CD8-positive, alpha-beta memory T cell (primary cell): ENCODE measurements around the gene CNBP. TPM values are rescaled to one million over a fixed set of nuclear protein-coding genes. Genes with fewer than 3 reads are reported as not detected.
A peak's percentile ranks its signal among the peaks of the same experiment; 100 is the strongest.
"Not testable (repeated sequence)": the region's sequence is repeated elsewhere in the genome, so short reads cannot be mapped to it uniquely, and the experiment has no call there.

Experiments
- CTCF ChIA-PET: fragments of 350-600 bp; sonication (Branson Sonifier 250); formaldehyde crosslinking; loops from one replicate; lab custom pipeline; 2021; ENCODE audit warnings: antibody characterized with exemption; lab: Charles Lee
- POLR2A ChIA-PET: fragments of 350-600 bp; sonication (Branson Sonifier 250); formaldehyde crosslinking; loops from one replicate; lab custom pipeline; 2021; ENCODE audit warnings: antibody characterized with exemption; lab: Charles Lee
- DNase-seq, 5 donors: peaks; one replicate each; pipeline versions ENCODE4 v3.0.0 to v3.0.0-alpha.2; 2020 to 2022; ENCODE audit warnings: mixed read lengths in 1 of 5
- H3K27ac ChIP-seq: one replicate; pipeline ENCODE4 v1.7.0; 2013; ENCODE audit warnings: low read depth, mild to moderate bottlenecking, low read length, moderate library complexity
- H3K27me3 ChIP-seq: 2 replicates; pipeline ENCODE4 v1.7.0; 2013; ENCODE audit warnings: low read length, mild to moderate bottlenecking; ENCODE audit not compliant: insufficient read depth, poor library complexity, severe bottlenecking
- H3K36me3 ChIP-seq: 2 replicates; pipeline ENCODE4 v1.7.0; 2013; ENCODE audit warnings: mild to moderate bottlenecking, low read length, moderate library complexity; ENCODE audit not compliant: insufficient read depth
- H3K4me1 ChIP-seq: 2 replicates; pipeline ENCODE4 v1.7.0; 2013; ENCODE audit warnings: mild to moderate bottlenecking, low read length, moderate library complexity; ENCODE audit not compliant: insufficient read depth
- H3K4me3 ChIP-seq: 2 replicates; pipeline ENCODE4 v1.7.0; 2013; ENCODE audit warnings: mild to moderate bottlenecking, low read length
- H3K9me3 ChIP-seq: 2 replicates; pipeline ENCODE4 v1.7.0; 2013; ENCODE audit warnings: mild to moderate bottlenecking, low read length
- H3K27ac Mint-ChIP-seq, 8 donors: one replicate each; pipeline ENCODE4 v1.8.0; 2020 to 2021; ENCODE audit warnings: mixed read lengths in 8 of 8, mild to moderate bottlenecking in 6 of 8, inconsistent platforms in 3 of 8, moderate library complexity in 3 of 8
- H3K27me3 Mint-ChIP-seq, 2 donors: one replicate each; pipeline ENCODE4 v1.8.0; 2020 to 2021; ENCODE audit warnings: mixed read lengths in 2 of 2, mild to moderate bottlenecking in 1 of 2, moderate library complexity in 1 of 2
- H3K36me3 Mint-ChIP-seq, 3 donors: one replicate each; pipeline ENCODE4 v1.8.0; 2020 to 2021; ENCODE audit warnings: mixed read lengths in 3 of 3, inconsistent platforms in 1 of 3, mild to moderate bottlenecking in 1 of 3
- H3K4me1 Mint-ChIP-seq, 3 donors: one replicate each; pipeline ENCODE4 v1.8.0; 2020 to 2021; ENCODE audit warnings: mixed read lengths in 3 of 3, inconsistent platforms in 1 of 3, mild to moderate bottlenecking in 1 of 3
- H3K4me3 Mint-ChIP-seq, 7 donors: one replicate each; pipeline ENCODE4 v1.8.0; 2020 to 2021; ENCODE audit warnings: mixed read lengths in 7 of 7, mild to moderate bottlenecking in 6 of 7, moderate library complexity in 4 of 7, inconsistent platforms in 2 of 7
- H3K9me3 Mint-ChIP-seq, 5 donors: one replicate each; pipeline ENCODE4 v1.8.0; 2020 to 2022; ENCODE audit warnings: mixed read lengths in 5 of 5, mild to moderate bottlenecking in 3 of 5, moderate library complexity in 2 of 5, inconsistent platforms in 1 of 5
- polyA plus RNA-seq: library from polyadenylated mRNA; unstranded; fragments of 300-500 nt; fragmentation: Illumina TruSeq; gene quantifications from one replicate; pipeline ENCODE4 v1.2.3, GENCODE V29; 2021
- total RNA-seq, 2 experiments: library from RNA; stranded (reverse); gene quantifications; one replicate each; pipeline ENCODE4 v1.2.3, GENCODE V29; 2021

The CNBP gene
- 100 to 1,000 TPM; 474 to 487 TPM for total RNA-seq
- 931 TPM for polyA plus RNA-seq

- H3K4me1 ChIP-seq, result peaks cover 30% of the 10 kb centered on the region
- H3K27ac ChIP-seq, result peak within 1 kb of the TSS; percentile 98
- peaks cover 4% of the 10 kb centered on the region for H3K36me3 ChIP-seq
- H3K4me3 Mint-ChIP-seq, result peak within 1 kb of the TSS; percentile 96 to 99 (median 97)
- peak within 1 kb of the TSS; percentile 96 to 99 (median 98) for H3K27ac Mint-ChIP-seq
- CTCF ChIA-PET, result interaction anchor here (1.1 to 2.1 kb wide), 6 partner anchors 22 to 168 kb away, joined by 3 to 10 read pairs (median 4); a partner anchor contains a TSS
- no peaks in the 10 kb centered on the region for H3K9me3 Mint-ChIP-seq
- DNase-seq, result peak; percentile 87 to 95 (median 93)
- H3K4me1 Mint-ChIP-seq, result peaks cover 38 to 49% (median 46%) of the 10 kb centered on the region in 3 donors
- H3K4me3 ChIP-seq, result peak within 1 kb of the TSS; percentile 83
- H3K9me3 ChIP-seq, result no peaks in the 10 kb centered on the region
- POLR2A ChIA-PET, result interaction anchor here (0.6 to 5.3 kb wide), 9 partner anchors 9 to 214 kb away, joined by 3 to 32 read pairs (median 5); partner anchors contain the start of genes HMCES, ISY1 and RAB43
- H3K27me3 Mint-ChIP-seq, result no peaks in the 10 kb centered on the region
- peaks cover 6 to 44% (median 11%) of the 10 kb centered on the region in 3 donors for H3K36me3 Mint-ChIP-seq
- H3K27me3 ChIP-seq, result no peaks in the 10 kb centered on the region
These were observed at the start of gene CNBP for GRCh38 chr3:129183569-129184395. Gene CNBP, minus strand, starts transcription at chr3:129183896. Its CDS starts 12,139 bp downstream, at chr3:129171757.

- DNase-seq, result no peak
- Mint-ChIP-seq H3K4me3 (no peak overlapping the region), H3K27ac (peak overlapping the region in 1 of 8 donors; percentile 13), H3K4me1 (peaks cover 3 to 4% (median 4%) of the 10 kb centered on the region in 3 donors), H3K9me3 (no peaks in the 10 kb centered on the region), H3K36me3 (no peaks in the 10 kb centered on the region), H3K27me3 (peaks cover 0 to 1% of the 10 kb centered on the region in 2 donors)
- no peak overlapping the region for H3K4me3 ChIP-seq
- ChIA-PET CTCF (interaction anchor here (1.0 to 1.5 kb wide), 2 partner anchors 14 to 262 kb away, joined by 3 to 9 read pairs; no protein-coding TSS in a partner anchor), POLR2A (no interaction called here)
- no peaks in the 10 kb centered on the region for H3K27me3 ChIP-seq
- no peaks in the 10 kb centered on the region for H3K9me3 ChIP-seq
- no peaks in the 10 kb centered on the region for H3K4me1 ChIP-seq
- H3K36me3 ChIP-seq, result no peaks in the 10 kb centered on the region
- H3K27ac ChIP-seq, result no peak overlapping the region
These were observed 47.8 kb upstream of the CNBP start for GRCh38 chr3:129231331-129232119.

DNA sequence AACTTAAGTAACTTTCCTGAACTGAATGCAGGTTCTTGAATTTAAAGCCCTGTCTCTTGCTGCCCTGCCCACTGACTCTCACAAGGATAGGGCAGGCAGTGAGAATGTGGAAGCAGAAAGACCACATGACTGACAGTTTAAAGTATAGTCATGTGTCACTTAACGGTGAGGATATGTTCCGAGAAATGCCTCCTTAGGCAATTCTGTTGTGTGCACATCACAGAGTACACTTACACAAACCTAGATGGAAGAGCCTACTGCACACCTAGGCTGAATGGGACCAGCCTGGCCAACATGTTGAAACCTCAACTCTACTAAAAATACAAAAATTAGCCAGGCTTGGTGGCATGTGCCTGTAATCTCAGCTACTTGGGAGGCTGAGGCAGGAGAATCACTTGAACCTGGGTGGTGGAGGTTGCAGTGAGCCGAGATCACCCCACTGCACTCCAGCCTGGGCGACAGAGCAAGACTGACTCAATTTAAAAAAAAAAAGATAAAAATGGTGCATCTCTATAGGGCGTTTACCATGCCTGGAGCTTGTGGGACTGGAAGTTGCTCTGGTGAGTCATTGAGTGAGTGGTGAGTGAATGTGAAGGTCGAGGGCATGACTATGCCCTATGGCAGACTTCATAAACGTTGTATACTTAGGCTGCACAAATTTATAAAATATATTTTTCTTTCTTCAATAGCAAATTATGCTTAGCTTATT, 46.8 kb upstream of the CNBP start:
- no peaks in the 10 kb centered on the region for H3K36me3 ChIP-seq
- no peak for DNase-seq
- Mint-ChIP-seq H3K36me3 (no peaks in the 10 kb centered on the region), H3K27ac (peak overlapping the region in 1 of 8 donors; percentile 43), H3K4me3 (no peak overlapping the region), H3K9me3 (no peaks in the 10 kb centered on the region), H3K27me3 (peaks cover 0 to 1% of the 10 kb centered on the region in 2 donors), H3K4me1 (peaks cover 4 to 7% (median 4%) of the 10 kb centered on the region in 3 donors)
- ChIA-PET POLR2A (no interaction called here), CTCF (interaction anchor here (1.0 to 1.5 kb wide), 2 partner anchors 15 to 261 kb away, joined by 3 to 9 read pairs; no protein-coding TSS in a partner anchor)
- H3K4me1 ChIP-seq, result peaks cover 3% of the 10 kb centered on the region
- no peak overlapping the region for H3K4me3 ChIP-seq
- no peak overlapping the region for H3K27ac ChIP-seq
- H3K27me3 ChIP-seq, result no peaks in the 10 kb centered on the region
- H3K9me3 ChIP-seq, result no peaks in the 10 kb centered on the region

- peak overlapping the region in 1 of 8 donors; percentile 66 for H3K27ac Mint-ChIP-seq
- Histone ChIP-seq H3K9me3 (no peaks in the 10 kb centered on the region), H3K4me3 (no peak overlapping the region), H3K27me3 (no peaks in the 10 kb centered on the region), H3K27ac (no peak overlapping the region), H3K4me1 (peaks cover 10% of the 10 kb centered on the region), H3K36me3 (no peaks in the 10 kb centered on the region)
- no peaks in the 10 kb centered on the region for H3K36me3 Mint-ChIP-seq
- DNase-seq, result no peak
- CTCF ChIA-PET, result no interaction called here
- H3K4me3 Mint-ChIP-seq, result no peak overlapping the region
- peaks cover 10 to 12% (median 11%) of the 10 kb centered on the region in 3 donors for H3K4me1 Mint-ChIP-seq
- POLR2A ChIA-PET, result no interaction called here
- H3K27me3 Mint-ChIP-seq, result peaks cover 0 to 1% of the 10 kb centered on the region in 2 donors
- H3K9me3 Mint-ChIP-seq, result no peaks in the 10 kb centered on the region
These were observed 45.3 kb upstream of the CNBP start for GRCh38 chr3:129228891-129229585.

DNA sequence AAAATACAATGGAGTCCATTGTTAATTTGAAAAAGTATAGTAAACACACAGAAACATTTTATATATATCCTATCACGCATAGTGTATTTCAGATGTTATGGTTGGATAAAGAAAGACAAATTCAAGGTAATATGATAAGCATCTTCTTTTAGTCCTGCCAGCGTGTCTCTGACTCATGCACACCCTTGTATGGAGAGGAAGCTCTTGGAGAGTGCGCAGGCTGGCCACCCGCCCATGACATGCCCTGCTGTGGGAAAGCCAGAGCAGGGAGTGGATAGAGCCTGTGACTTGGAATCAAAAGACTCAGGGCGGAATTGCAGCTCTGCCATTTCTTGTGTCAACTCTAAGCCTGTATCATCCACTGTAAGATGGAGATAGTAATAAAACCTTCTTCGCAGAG, 42.7 kb upstream of the CNBP start:
- Mint-ChIP-seq H3K4me1 (peaks cover 6 to 9% (median 7%) of the 10 kb centered on the region in 3 donors), H3K4me3 (no peak overlapping the region), H3K9me3 (no peaks in the 10 kb centered on the region), H3K27ac (no peak overlapping the region), H3K36me3 (no peaks in the 10 kb centered on the region), H3K27me3 (peaks cover 0 to 1% of the 10 kb centered on the region in 2 donors)
- ChIA-PET POLR2A (no interaction called here), CTCF (no interaction called here)
- H3K9me3 ChIP-seq, result no peaks in the 10 kb centered on the region
- no peaks in the 10 kb centered on the region for H3K36me3 ChIP-seq
- no peak overlapping the region for H3K27ac ChIP-seq
- peaks cover 10% of the 10 kb centered on the region for H3K4me1 ChIP-seq
- DNase-seq, result no peak
- no peaks in the 10 kb centered on the region for H3K27me3 ChIP-seq
- H3K4me3 ChIP-seq, result no peak overlapping the region

DNA sequence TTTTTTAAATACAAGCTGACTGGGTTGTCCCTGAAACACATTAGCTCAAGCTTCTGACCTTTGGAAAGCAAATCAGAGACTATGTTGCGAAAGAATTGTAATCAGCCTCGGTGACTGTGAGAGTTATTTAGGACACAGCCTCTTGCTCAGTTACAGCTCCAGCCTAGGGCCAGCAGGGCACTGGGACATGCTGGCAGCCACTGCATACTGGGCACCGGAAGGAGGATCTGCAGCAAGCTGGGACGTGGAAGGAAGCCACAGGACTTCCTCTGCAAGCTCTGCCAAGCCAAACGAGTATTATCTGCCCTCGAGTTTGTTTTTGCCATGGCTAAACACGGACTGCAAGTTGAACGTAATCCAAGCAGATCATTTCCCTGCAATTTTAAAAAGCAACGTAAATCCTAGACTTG, 41.3 kb upstream of the CNBP start:
- Histone ChIP-seq H3K9me3 (no peaks in the 10 kb centered on the region), H3K4me1 (peaks cover 10% of the 10 kb centered on the region), H3K27me3 (no peaks in the 10 kb centered on the region), H3K4me3 (no peak overlapping the region), H3K36me3 (no peaks in the 10 kb centered on the region), H3K27ac (no peak overlapping the region)
- Mint-ChIP-seq H3K36me3 (no peaks in the 10 kb centered on the region), H3K27ac (peak overlapping the region in 7 of 8 donors; percentile 17 to 80 (median 51)), H3K4me3 (peak overlapping the region in 3 of 7 donors; percentile 2 to 73 (median 30)), H3K9me3 (no peaks in the 10 kb centered on the region), H3K27me3 (peaks cover 0 to 1% of the 10 kb centered on the region in 2 donors), H3K4me1 (peaks cover 6 to 9% (median 7%) of the 10 kb centered on the region in 3 donors)
- ChIA-PET CTCF (interaction anchor here (1.0 to 2.3 kb wide), 5 partner anchors 8 to 255 kb away, joined by 3 to 7 read pairs (median 3); no protein-coding TSS in a partner anchor), POLR2A (interaction anchor here (1.0 kb wide), 1 partner anchor 574 kb away, joined by 4 read pairs; no protein-coding TSS in a partner anchor)
- no peak for DNase-seq

DNA sequence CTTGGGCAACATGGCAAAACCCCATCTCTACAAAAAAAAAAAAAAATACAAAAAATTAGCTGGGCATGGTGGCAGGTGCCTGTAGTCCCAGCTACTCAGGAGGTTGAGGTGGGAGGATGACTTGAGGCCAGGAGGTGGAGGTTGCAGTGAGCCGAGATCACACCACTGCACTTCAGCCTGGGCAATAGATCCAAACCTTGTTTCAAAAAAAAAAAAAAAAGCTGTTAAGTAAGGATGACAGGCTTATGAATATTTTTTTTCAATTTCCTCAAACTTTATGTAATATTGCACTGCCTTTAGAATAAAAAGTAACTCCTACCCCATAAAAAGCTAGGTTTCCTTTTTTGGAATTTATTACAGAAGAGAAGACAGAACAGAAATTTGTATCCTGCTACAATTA, 40.7 kb upstream of the CNBP start:
- H3K36me3 ChIP-seq, H3K27me3 ChIP-seq, H3K27ac ChIP-seq, H3K9me3 Mint-ChIP-seq, H3K36me3 Mint-ChIP-seq, H3K4me3 ChIP-seq, H3K4me1 Mint-ChIP-seq, H3K27me3 Mint-ChIP-seq, DNase-seq, H3K4me3 Mint-ChIP-seq, H3K9me3 ChIP-seq: not testable (repeated sequence)
- POLR2A ChIA-PET, result interaction anchor here (1.0 kb wide), 1 partner anchor 573 kb away, joined by 4 read pairs; no protein-coding TSS in a partner anchor
- H3K27ac Mint-ChIP-seq, result peak overlapping the region in 1 of 8 donors; percentile 51
- CTCF ChIA-PET, result interaction anchor here (1.0 to 2.3 kb wide), 5 partner anchors 8 to 254 kb away, joined by 3 to 7 read pairs (median 3); no protein-coding TSS in a partner anchor
- H3K4me1 ChIP-seq, result peaks cover 10% of the 10 kb centered on the region
